Right atrium auricular region (tissue), 2 donors: ENCODE results near the gene MOGAT1. TPM values are rescaled to one million over a fixed set of nuclear protein-coding genes. Genes with fewer than 3 reads are reported as not detected.

ENCODE experiments used
- DNase-seq: peaks from one replicate; pipeline ENCODE4 v3.0.0-alpha.2; 2019; ENCODE audit warnings: low spot score
- H3K27ac ChIP-seq, 2 donors: fragments of 200-600 bp; sonication (generic); 1 replicate in 1 of 2; 2 replicates in 1 of 2; pipeline ENCODE4 v1.5.1; 2016 to 2019
- H3K27me3 ChIP-seq, 2 donors: fragments of 200-600 bp; sonication (generic); one replicate each; pipeline versions ENCODE4 v1.5.1 to v1.6.0; 2017 to 2019
- H3K36me3 ChIP-seq: fragments of 200-600 bp; sonication (generic); one replicate; pipeline ENCODE4 v1.5.1; 2016
- H3K4me1 ChIP-seq, 2 donors: fragments of 200-600 bp; sonication (generic); one replicate each; pipeline versions ENCODE4 v1.5.1 to v1.6.0; 2017 to 2019
- H3K4me3 ChIP-seq, 2 donors: fragments of 200-600 bp; sonication (generic); 1 replicate in 1 of 2; 2 replicates in 1 of 2; pipeline ENCODE4 v1.5.1; 2017 to 2019; ENCODE audit warnings: mild to moderate bottlenecking in 1 of 2, moderate library complexity in 1 of 2
- H3K9me3 ChIP-seq, 2 donors: fragments of 200-600 bp; sonication (generic); one replicate each; pipeline ENCODE4 v1.5.1; 2019
- CTCF ChIP-seq, 2 donors: fragments of 200-600 bp; sonication (generic); IDR thresholded peaks; one replicate each; pipeline ENCODE4 v1.5.1; 2019; ENCODE audit warnings: antibody characterized with exemption in 2 of 2
- total RNA-seq, 2 donors: library from RNA; depleted of rRNA; stranded (reverse); fragments of >200 nt; gene quantifications; one replicate each; pipeline ENCODE4 v1.1.0, GENCODE V29; 2016

MOGAT1 gene
- total RNA-seq, 2 donors from 2014 or later: not detected

GRCh38 chr2:222651718-222652418, 19.6 kb upstream of the MOGAT1 start:
- TF ChIP-seq CTCF (IDR thresholded peaks at IDR 0.05): no peak
- no peaks in the 10 kb centered on the region for H3K9me3 ChIP-seq
- no peaks in the 10 kb centered on the region for H3K27me3 ChIP-seq

GRCh38 chr2:222652491-222653255, 18.8 kb upstream of the MOGAT1 start:
- Histone ChIP-seq H3K9me3 (no peaks in the 10 kb centered on the region), H3K36me3 (peaks cover 10% of the 10 kb centered on the region), H3K27me3 (no peaks in the 10 kb centered on the region), H3K4me1 (peaks cover 0 to 21% of the 10 kb centered on the region in 2 donors), H3K4me3 (no peak overlapping the region), H3K27ac (no peak overlapping the region)
- DNase-seq: no peak
- no peak for TF ChIP-seq CTCF (IDR thresholded peaks at IDR 0.05)

More at GRCh38 chr2:222651718-222652418, 19.6 kb upstream of the MOGAT1 start:
- no peak overlapping the region for H3K27ac ChIP-seq
- peaks cover 18% of the 10 kb centered on the region for H3K36me3 ChIP-seq
- DNase-seq: no peak
- H3K4me3 ChIP-seq: no peak overlapping the region
- peaks cover 0 to 18% of the 10 kb centered on the region in 2 donors for H3K4me1 ChIP-seq

GRCh38 chr2:222653280-222653679, 18.2 kb upstream of the MOGAT1 start:
- Histone ChIP-seq H3K4me3 (no peak overlapping the region), H3K4me1 (peaks cover 0 to 21% of the 10 kb centered on the region in 2 donors), H3K36me3 (peaks cover 4% of the 10 kb centered on the region), H3K27ac (no peak overlapping the region), H3K27me3 (no peaks in the 10 kb centered on the region), H3K9me3 (no peaks in the 10 kb centered on the region)
- no peak for DNase-seq
- no peak for TF ChIP-seq CTCF (IDR thresholded peaks at IDR 0.05)

- Histone ChIP-seq H3K4me1 (peaks cover 0 to 21% of the 10 kb centered on the region in 2 donors), H3K9me3 (no peaks in the 10 kb centered on the region), H3K36me3 (no peaks in the 10 kb centered on the region), H3K4me3 (peak within 1 kb of the TSS; percentile 69 to 79), H3K27me3 (no peaks in the 10 kb centered on the region), H3K27ac (peak within 1 kb of the TSS; percentile 85 to 86)
- DNase-seq: peak; percentile 89
- no peak for TF ChIP-seq CTCF (IDR thresholded peaks at IDR 0.05)
Measured at GRCh38 chr2:222655787-222656525, 15.5 kb upstream of the MOGAT1 start, which contains the start of gene FARSB. Gene FARSB, minus strand, starts transcription at chr2:222656092. Its CDS starts 19 bp downstream, at chr2:222656073.

GRCh38 chr2:222656526-222657446, 14.7 kb upstream of the MOGAT1 start:
- H3K36me3 ChIP-seq: no peaks in the 10 kb centered on the region
- no peaks in the 10 kb centered on the region for H3K27me3 ChIP-seq
- DNase-seq: no peak
- no peaks in the 10 kb centered on the region for H3K9me3 ChIP-seq
- peaks cover 0 to 21% of the 10 kb centered on the region in 2 donors for H3K4me1 ChIP-seq
- H3K4me3 ChIP-seq: peak overlapping the region; percentile 69 to 79
- H3K27ac ChIP-seq: peak overlapping the region in 1 of 2 donors; percentile 86
- TF ChIP-seq CTCF (IDR thresholded peaks at IDR 0.05): no peak
